Central memory CD4-positive, alpha-beta T cell (primary cell): ENCODE data around the gene SCARF2.
"Not testable (repeated sequence)": the region's sequence is repeated elsewhere in the genome, so short reads cannot be mapped to it uniquely, and the experiment has no call there.

Source experiments
- DNase-seq: peaks from one replicate; pipeline ENCODE4 v3.0.0; 2022
- total RNA-seq, 3 experiments: gene quantifications; one replicate each; lab custom pipeline; 2026; lab: John Stamatoyannopoulos, UW

The SCARF2 gene
- 0.42 to 4.6 (median 2.1) reads per million in 3 experiments for total RNA-seq

DNA sequence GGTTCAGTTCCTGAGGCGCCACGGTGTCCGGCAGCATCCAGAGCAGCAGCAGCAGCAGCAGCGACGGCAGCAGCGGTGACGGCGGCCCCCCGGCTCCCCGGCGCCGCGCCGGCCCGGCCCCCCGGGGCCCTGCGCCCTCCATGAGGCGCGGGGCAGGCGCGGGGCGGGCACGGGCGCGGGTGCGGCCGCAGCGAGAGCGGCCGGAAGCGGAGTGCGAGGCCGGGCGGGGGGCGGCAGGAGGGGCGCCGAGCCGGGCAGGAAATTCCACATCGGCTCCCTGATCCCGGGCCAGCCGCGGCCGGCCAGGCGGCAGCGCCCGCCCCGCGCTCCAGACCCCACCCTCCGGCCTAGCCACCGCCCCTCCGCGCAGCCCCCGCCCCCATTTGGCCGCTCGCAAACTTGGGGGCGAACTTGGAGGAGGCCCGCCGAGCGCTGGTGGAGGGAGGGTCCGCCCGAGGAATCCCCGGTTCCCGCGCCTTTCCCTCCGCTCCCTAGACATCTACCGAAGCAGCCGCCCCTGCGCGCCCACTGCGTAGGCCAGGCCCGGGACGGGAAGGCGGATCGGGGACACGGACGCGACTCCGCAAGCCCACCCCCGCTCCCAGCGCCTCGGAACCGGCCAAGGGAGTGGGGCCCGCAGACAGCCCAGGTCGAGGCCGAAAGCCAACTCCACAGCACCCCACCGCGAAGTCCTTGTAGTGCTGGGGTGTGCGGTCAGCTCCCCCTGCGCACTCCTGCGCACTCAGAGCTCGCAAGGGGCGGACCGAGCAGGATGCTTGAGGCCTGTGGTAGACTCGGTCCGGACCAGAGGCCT is at the start of gene SCARF2:
SCARF2 (minus strand) TSS at position 213 of the 814 bp plus-strand sequence; CDS start at position 142, 71 bp downstream.
- no peak for DNase-seq

DNA sequence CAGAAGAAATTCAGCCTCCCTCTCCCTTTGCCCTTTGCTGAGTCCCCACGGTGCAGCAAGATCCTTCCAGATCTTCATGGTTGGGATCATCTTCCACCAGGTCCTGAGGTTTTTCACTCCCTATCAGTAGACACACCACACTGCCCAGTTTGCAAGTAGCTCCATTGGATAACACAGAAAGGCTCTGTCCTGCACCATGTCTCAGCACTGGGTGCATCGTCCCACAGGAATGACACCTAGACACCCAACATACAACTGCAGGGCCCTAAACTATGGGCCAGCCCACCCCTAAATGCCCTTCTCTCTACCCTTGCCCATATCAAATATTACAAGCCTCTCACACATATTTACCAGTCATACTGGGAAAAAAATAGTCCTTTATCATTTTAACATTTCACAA is 48.6 kb upstream of the SCARF2 start:
- no peak for DNase-seq

- no peak for DNase-seq
Measured at GRCh38 chr22:20484948-20485683, 47.5 kb upstream of the SCARF2 start.

- no peak for DNase-seq
Measured at GRCh38 chr22:20483771-20484170, 46.1 kb upstream of the SCARF2 start.

GRCh38 chr22:20483143-20483506 is 45.5 kb upstream of the SCARF2 start:
- not testable (repeated sequence) for DNase-seq

- no peak for DNase-seq
Measured at GRCh38 chr22:20479612-20480196, 42.1 kb upstream of the SCARF2 start.

GRCh38 chr22:20478059-20478458 is 40.4 kb upstream of the SCARF2 start:
- not testable (repeated sequence) for DNase-seq

- DNase-seq, result not testable (repeated sequence)
Measured at GRCh38 chr22:20475569-20475968, 37.9 kb upstream of the SCARF2 start.

- no peak for DNase-seq
Measured at GRCh38 chr22:20475115-20475436, 37.5 kb upstream of the SCARF2 start.

DNA sequence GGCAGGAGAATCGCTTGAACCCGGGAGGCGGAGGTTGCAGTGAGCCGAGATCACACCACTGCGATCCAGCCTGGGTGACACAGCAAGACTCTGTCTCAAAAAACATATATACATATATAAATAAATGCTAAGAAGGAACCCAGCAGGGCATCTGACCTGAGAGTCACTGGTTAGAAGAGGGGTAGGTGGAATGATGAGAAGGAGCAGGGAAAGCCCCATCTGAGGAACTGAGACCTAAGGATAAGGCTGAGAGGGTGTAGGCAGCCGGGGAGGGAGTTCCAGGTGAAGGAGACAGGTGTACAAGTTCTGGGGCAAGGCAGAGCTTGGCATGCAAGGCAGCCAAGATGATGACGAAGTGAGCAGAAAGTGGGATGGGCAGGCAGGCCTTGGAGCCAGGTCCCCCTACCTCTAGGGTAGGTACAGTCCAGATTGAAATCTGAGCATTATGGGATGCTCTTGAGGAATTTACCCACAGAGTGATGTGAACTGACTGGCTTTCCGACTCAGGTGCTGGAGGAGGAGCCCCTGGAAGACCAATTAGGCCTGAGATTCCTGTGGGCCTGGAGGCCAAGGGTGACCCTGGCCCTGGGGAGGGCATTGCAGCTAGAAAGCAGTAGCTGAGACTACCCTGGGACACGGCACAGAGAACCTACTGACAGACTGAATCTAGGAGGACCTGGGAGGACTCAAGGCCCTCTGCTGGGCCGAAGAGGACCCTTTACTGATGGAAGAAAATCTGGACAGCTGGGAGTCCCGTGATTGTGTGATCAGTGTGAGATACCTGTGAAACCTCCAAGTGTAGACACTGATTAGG is 35.2 kb upstream of the SCARF2 start:
- no peak for DNase-seq

- DNase-seq, result no peak
Measured at GRCh38 chr22:20471126-20471833, 33.7 kb upstream of the SCARF2 start.

- DNase-seq, result not testable (repeated sequence)
Measured at GRCh38 chr22:20470525-20470924, 32.9 kb upstream of the SCARF2 start.

DNA sequence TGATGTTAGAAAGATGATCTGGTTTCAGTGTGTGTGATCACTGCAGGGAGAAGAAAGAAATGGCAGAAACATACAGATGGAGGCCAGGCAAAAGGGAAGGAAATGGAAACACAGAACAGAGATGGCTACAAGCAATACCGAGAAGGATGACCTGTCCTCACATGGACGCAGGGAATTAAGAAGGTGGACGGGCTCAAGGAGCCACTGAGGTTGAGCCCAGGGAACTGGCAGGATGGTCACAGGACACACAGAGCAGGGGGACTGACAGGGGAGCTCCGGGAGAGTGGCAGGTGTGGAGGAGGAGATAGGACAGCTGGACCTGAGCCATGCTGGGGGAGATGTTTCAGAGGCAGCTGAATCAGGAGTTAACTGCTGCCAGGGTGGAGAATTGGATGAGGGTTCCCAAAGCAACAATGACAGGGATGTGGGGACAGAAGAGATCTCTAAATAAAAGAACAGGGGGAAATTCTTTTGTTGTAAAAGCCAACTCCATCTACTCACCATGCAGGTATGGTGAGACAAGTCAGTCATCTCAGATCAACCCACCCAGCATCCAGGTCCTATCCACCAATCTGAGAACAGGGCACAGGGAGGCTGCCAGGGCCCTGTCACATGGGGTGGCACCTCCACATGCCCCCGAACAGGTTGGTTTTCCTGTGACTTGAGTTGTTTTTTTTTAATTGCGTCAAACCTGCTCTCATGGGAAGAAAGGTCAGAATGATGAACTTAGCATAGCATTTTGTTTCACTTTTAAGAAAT is 31.7 kb upstream of the SCARF2 start:
- DNase-seq, result no peak

- no peak for DNase-seq
Measured at GRCh38 chr22:20466659-20467379, 29.2 kb upstream of the SCARF2 start.

DNA sequence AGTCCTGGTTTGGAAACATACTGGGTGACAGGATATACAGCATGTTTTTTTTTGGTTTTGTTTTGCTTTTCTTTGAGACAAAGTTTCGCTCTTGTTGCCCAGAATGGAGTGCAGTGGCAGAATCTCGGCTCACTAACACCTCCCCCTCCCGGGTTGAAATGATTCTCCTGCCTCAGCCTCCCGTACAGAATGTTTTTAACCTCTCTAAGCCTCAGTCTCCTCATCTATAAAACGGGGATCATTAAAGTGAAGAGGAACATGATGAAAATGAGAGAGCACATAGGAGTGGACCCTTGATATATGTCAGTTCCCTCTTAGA is 28.1 kb upstream of the SCARF2 start:
- DNase-seq, result peak; percentile 11

GRCh38 chr22:20464912-20465758 is 27.5 kb upstream of the SCARF2 start:
- no peak for DNase-seq

- DNase-seq, result peak; percentile 79
Measured at GRCh38 chr22:20464096-20464614, 26.5 kb upstream of the SCARF2 start.

GRCh38 chr22:20463324-20464095 is 25.9 kb upstream of the SCARF2 start:
- peak; percentile 64 for DNase-seq

- no peak for DNase-seq
Measured at GRCh38 chr22:20459862-20460261, 22.2 kb upstream of the SCARF2 start.
